Breast epithelium (tissue), 4 donors: ENCODE results near the gene RHOT1. TPM values are rescaled to one million over a fixed set of nuclear protein-coding genes. Genes with fewer than 3 reads are reported as not detected.

ENCODE experiments used
- DNase-seq, 2 donors: peaks; one replicate each; pipeline ENCODE4 v3.0.0-alpha.2; 2019; ENCODE audit warnings: low spot score in 2 of 2
- H3K27ac ChIP-seq, 2 donors: fragments of 200-600 bp; sonication (generic) in 1 of 2; one replicate each; pipeline ENCODE4 v1.5.1; 2016 to 2019; ENCODE audit warnings: mild to moderate bottlenecking in 1 of 2
- H3K27me3 ChIP-seq, 2 donors: fragments of 200-600 bp; sonication (generic) in 1 of 2; one replicate each; pipeline versions ENCODE4 v1.5.1 to v1.6.0; 2017 to 2019; ENCODE audit warnings: control low read depth in 1 of 2, mild to moderate bottlenecking in 1 of 2
- H3K36me3 ChIP-seq: fragments of 200-600 bp; one replicate; pipeline ENCODE4 v1.5.1; 2019
- H3K4me1 ChIP-seq, 2 donors: fragments of 200-600 bp; sonication (generic); one replicate each; pipeline ENCODE4 v1.5.1; 2016 to 2019; ENCODE audit warnings: control low read depth in 1 of 2
- H3K4me3 ChIP-seq, 3 donors: fragments of 200-600 bp; sonication (generic); 1 replicate in 2 of 3; 2 replicates in 1 of 3; pipeline ENCODE4 v1.5.1; 2016 to 2019; ENCODE audit warnings: mild to moderate bottlenecking in 3 of 3, moderate library complexity in 2 of 3
- H3K9me3 ChIP-seq, 2 donors: fragments of 200-600 bp; sonication (generic) in 1 of 2; one replicate each; pipeline ENCODE4 v1.5.1; 2016 to 2019; ENCODE audit warnings: control low read depth in 1 of 2
- CTCF ChIP-seq, 3 donors: fragments of 450-650 bp; IDR thresholded peaks; one replicate each; pipeline ENCODE4 v1.5.1; 2016 to 2017; ENCODE audit warnings: antibody characterized with exemption in 3 of 3, mild to moderate bottlenecking in 3 of 3, moderate library complexity in 3 of 3
- POLR2A ChIP-seq: fragments of 450-650 bp; IDR thresholded peaks from one replicate; pipeline ENCODE4 v1.6.1; 2016; ENCODE audit warnings: antibody characterized with exemption, mild to moderate bottlenecking, moderate library complexity
- POLR2AphosphoS5 ChIP-seq, 3 donors: sonication (generic); formaldehyde crosslinking; IDR thresholded peaks; one replicate each; pipeline ENCODE4 v1.6.1; 2017; ENCODE audit warnings: antibody characterized with exemption in 3 of 3
- intact Hi-C: fragments of 100-400 bp; cut with DNase I; formaldehyde crosslinking; loops from one replicate; pipeline ENCODE4 v1.15.1; 2023; ENCODE audit warnings: low total_unique reads
- total RNA-seq, 3 donors: library from RNA; depleted of rRNA; stranded (reverse); fragments of >200 nt; gene quantifications; one replicate each; pipeline ENCODE4 v1.1.0, GENCODE V29; 2016

The RHOT1 gene
- total RNA-seq, 3 donors from 2014 or later = 62.9 to 74.6 (median 72.0) TPM

DNA sequence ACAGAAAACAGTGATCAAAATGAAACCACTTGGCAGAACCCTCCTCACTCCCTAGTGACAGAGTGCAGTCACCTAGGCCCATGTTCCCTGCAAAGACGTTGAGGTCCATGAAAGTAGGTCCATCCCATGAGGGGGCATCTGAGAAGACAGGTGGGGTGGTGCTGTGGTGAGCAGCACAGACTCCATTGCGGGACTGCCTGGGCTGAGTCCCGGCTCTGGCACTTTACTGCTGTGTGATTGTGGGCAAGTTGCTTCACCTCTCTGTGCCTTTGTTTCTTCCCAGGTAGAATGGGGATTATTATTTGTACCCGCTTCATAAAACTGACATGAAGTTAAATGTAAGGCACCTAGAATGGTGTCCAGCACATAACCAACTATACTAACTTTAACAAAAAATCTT lies 23.5 kb upstream of the RHOT1 start:
- Histone ChIP-seq H3K9me3 (no peaks in the 10 kb centered on the region), H3K36me3 (no peaks in the 10 kb centered on the region), H3K4me1 (no peaks in the 10 kb centered on the region), H3K27ac (no peak overlapping the region), H3K27me3 (no peaks in the 10 kb centered on the region), H3K4me3 (no peak overlapping the region)
- intact Hi-C loops = no loop called here
- TF ChIP-seq POLR2A (no peak), POLR2AphosphoS5 (IDR thresholded peaks at IDR 0.05) (no peak), CTCF (IDR thresholded peaks at IDR 0.05) (no peak)
- DNase-seq = no peak

- Histone ChIP-seq H3K27me3 (no peaks in the 10 kb centered on the region), H3K9me3 (no peaks in the 10 kb centered on the region), H3K4me1 (no peaks in the 10 kb centered on the region), H3K36me3 (no peaks in the 10 kb centered on the region), H3K27ac (no peak overlapping the region), H3K4me3 (no peak overlapping the region)
- DNase-seq = no peak
- intact Hi-C loops = no loop called here
- TF ChIP-seq POLR2A (no peak), CTCF (IDR thresholded peaks at IDR 0.05) (no peak)
Measured at GRCh38 chr17:32120141-32120540, 22.2 kb upstream of the RHOT1 start.

GRCh38 chr17:32120716-32121115 lies 21.6 kb upstream of the RHOT1 start:
- no peak for DNase-seq
- H3K4me3 ChIP-seq = no peak overlapping the region
- H3K27me3 ChIP-seq = no peaks in the 10 kb centered on the region
- no peaks in the 10 kb centered on the region for H3K4me1 ChIP-seq
- intact Hi-C loops = no loop called here
- H3K27ac ChIP-seq = no peak overlapping the region
- no peaks in the 10 kb centered on the region for H3K9me3 ChIP-seq
- no peak for TF ChIP-seq POLR2A
- TF ChIP-seq CTCF (IDR thresholded peaks at IDR 0.05) = no peak
- TF ChIP-seq POLR2AphosphoS5 (IDR thresholded peaks at IDR 0.05) = no peak
- no peaks in the 10 kb centered on the region for H3K36me3 ChIP-seq

DNA sequence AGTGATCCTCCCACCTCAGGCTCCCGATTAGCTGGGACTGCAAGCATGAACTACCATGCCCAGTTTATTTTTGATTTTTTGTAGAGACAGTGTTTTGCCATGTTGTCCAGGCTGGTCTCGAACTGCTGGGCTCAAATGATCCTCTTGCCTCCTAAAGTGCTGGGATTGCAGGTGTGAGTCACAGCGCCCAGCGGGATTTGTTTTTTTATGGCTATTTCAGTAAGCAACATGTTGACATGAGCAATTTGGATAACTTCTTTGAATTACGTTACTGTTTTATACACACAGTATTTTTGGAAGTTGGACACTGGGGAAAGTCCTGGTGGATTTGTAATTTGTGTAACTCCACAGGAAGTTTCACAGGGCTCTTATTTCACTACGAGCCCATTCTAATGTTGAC lies 18.5 kb upstream of the RHOT1 start:
- DNase-seq = no peak
- TF ChIP-seq POLR2AphosphoS5 (IDR thresholded peaks at IDR 0.05) = no peak
- TF ChIP-seq POLR2A = no peak
- TF ChIP-seq CTCF (IDR thresholded peaks at IDR 0.05) = no peak

GRCh38 chr17:32124985-32125847 lies 17.1 kb upstream of the RHOT1 start:
- H3K4me3 ChIP-seq = no peak overlapping the region
- H3K4me1 ChIP-seq = no peaks in the 10 kb centered on the region
- intact Hi-C loops = no loop called here
- no peak for TF ChIP-seq POLR2AphosphoS5 (IDR thresholded peaks at IDR 0.05)
- no peak for TF ChIP-seq POLR2A
- TF ChIP-seq CTCF (IDR thresholded peaks at IDR 0.05) = no peak
- H3K27me3 ChIP-seq = no peaks in the 10 kb centered on the region
- DNase-seq = no peak
- no peak overlapping the region for H3K27ac ChIP-seq
- no peaks in the 10 kb centered on the region for H3K36me3 ChIP-seq
- H3K9me3 ChIP-seq = no peaks in the 10 kb centered on the region

More for the DNA sequence above, 18.5 kb upstream of the RHOT1 start:
- H3K27ac ChIP-seq = no peak overlapping the region
- no peak overlapping the region for H3K4me3 ChIP-seq
- H3K4me1 ChIP-seq = no peaks in the 10 kb centered on the region
- intact Hi-C loops = no loop called here
- H3K36me3 ChIP-seq = no peaks in the 10 kb centered on the region
- H3K27me3 ChIP-seq = no peaks in the 10 kb centered on the region
- no peaks in the 10 kb centered on the region for H3K9me3 ChIP-seq
